Measurements from ENCODE around the gene IQCH.

DNA sequence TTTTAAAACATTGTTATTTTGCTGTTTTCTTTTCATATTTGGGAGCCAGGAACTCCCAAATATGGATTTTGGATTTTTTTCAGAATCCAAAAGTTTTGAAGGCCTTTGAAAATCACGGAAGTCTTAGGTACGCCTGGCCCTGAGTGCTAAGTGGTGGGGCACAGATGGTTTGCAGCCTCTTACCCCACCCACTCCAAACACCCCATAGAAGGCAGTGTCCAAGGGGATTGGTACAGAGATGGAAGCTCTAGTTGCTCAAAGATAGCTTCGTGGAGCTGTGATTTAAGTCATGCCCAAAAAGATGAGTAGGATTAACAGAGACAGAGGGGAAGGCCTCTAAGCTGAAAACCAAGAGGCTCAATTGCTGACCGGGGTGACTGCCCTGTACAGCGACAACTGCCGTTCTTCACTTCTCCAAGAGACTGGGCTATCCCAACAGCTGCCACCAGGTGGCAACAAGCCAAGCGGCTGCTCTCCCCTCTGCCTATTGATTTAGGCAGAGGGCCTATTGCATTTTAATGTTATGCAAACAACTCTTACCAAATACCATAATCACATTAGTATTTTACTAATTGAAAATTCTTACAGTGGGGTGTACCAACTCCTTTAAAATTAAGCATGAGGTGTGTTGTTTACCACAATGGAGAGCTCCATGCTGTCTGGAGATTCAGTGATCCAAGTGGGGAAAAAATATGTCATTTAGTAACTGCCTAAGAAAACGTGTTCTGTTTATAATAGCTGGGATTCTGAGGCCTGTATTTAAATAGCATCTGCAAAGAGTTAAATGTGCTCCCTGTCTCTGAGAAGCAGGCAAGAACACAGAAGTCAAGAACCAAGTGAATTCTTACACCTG is 202.3 kb downstream of the IQCH start:
- no peak for TF ChIP-seq POLR2A (IDR thresholded peaks at IDR 0.05)
- TF ChIP-seq, protein P1, sequence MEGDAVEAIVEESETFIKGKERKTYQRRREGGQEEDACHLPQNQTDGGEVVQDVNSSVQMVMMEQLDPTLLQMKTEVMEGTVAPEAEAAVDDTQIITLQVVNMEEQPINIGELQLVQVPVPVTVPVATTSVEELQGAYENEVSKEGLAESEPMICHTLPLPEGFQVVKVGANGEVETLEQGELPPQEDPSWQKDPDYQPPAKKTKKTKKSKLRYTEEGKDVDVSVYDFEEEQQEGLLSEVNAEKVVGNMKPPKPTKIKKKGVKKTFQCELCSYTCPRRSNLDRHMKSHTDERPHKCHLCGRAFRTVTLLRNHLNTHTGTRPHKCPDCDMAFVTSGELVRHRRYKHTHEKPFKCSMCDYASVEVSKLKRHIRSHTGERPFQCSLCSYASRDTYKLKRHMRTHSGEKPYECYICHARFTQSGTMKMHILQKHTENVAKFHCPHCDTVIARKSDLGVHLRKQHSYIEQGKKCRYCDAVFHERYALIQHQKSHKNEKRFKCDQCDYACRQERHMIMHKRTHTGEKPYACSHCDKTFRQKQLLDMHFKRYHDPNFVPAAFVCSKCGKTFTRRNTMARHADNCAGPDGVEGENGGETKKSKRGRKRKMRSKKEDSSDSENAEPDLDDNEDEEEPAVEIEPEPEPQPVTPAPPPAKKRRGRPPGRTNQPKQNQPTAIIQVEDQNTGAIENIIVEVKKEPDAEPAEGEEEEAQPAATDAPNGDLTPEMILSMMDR (IDR thresholded peaks at IDR 0.05), result peak; percentile 76 to 90 (median 82)

All from thyroid gland (tissue), 4 donors.